ENCODE results near the gene DRC7.
"Not testable (repeated sequence)": the region's sequence is repeated elsewhere in the genome, so short reads cannot be mapped to it uniquely, and the experiment has no call there.

Gene DRC7

GRCh38 chr16:57707331-57707730 is 12.7 kb downstream of the DRC7 start:
- Histone ChIP-seq H3K27me3 (ENCODE audit: insufficient read depth, low read length, poor library complexity) (no peaks in the 10 kb centered on the region), H3K4me2 (ENCODE audit: low read length) (no peak overlapping the region), H3K23ac (ENCODE audit: low read length) (no peak overlapping the region), H3K27ac (ENCODE audit: low read depth, low read length) (no peak overlapping the region), H3K56ac (ENCODE audit: low read length) (no peak overlapping the region), H2BK5ac (ENCODE audit: low read length) (no peak overlapping the region), H2AK5ac (ENCODE audit: low read length) (no peak overlapping the region), H2BK15ac (replicated peaks; ENCODE audit: low read depth) (no peak overlapping the region), H3K79me2 (ENCODE audit: control insufficient read depth, insufficient read depth, low read length) (no peaks in the 10 kb centered on the region), H3K9ac (ENCODE audit: low read length) (no peak overlapping the region), H3K36me3 (ENCODE audit: control insufficient read depth, insufficient read depth, low read length) (no peaks in the 10 kb centered on the region), H3K4me3 (ENCODE audit: low read length) (no peak overlapping the region), H2BK120ac (ENCODE audit: low read depth, low read length) (no peak overlapping the region), H3K79me1 (ENCODE audit: low read length) (no peaks in the 10 kb centered on the region), H4K8ac (ENCODE audit: low read depth, low read length) (no peak overlapping the region), H4K5ac (ENCODE audit: low read length) (no peak overlapping the region), H3K4ac (ENCODE audit: low read depth, low read length) (no peak overlapping the region), H3K18ac (ENCODE audit: low read length) (no peak overlapping the region), H3K4me1 (ENCODE audit: control insufficient read depth, low read depth, low read length) (no peaks in the 10 kb centered on the region)
- no CpG with 5 or more reads among the region's 11 CpGs for WGBS (ENCODE audit: extremely low coverage, insufficient coverage, low lambda C conversion rate)
- no peak for DNase-seq

- Histone ChIP-seq H3K9ac (ENCODE audit: low read length) (no peak overlapping the region), H3K18ac (ENCODE audit: low read length) (no peak overlapping the region), H3K56ac (ENCODE audit: low read length) (no peak overlapping the region), H3K27me3 (ENCODE audit: insufficient read depth, low read length, poor library complexity) (no peaks in the 10 kb centered on the region), H3K27ac (ENCODE audit: low read depth, low read length) (no peak overlapping the region), H3K4ac (ENCODE audit: low read depth, low read length) (no peak overlapping the region), H2BK15ac (replicated peaks; ENCODE audit: low read depth) (no peak overlapping the region), H3K4me1 (ENCODE audit: control insufficient read depth, low read depth, low read length) (no peaks in the 10 kb centered on the region), H3K23ac (ENCODE audit: low read length) (no peak overlapping the region), H2BK5ac (ENCODE audit: low read length) (no peak overlapping the region), H2AK5ac (ENCODE audit: low read length) (no peak overlapping the region), H3K4me3 (ENCODE audit: low read length) (no peak overlapping the region), H3K79me1 (ENCODE audit: low read length) (no peaks in the 10 kb centered on the region), H3K36me3 (ENCODE audit: control insufficient read depth, insufficient read depth, low read length) (no peaks in the 10 kb centered on the region), H4K8ac (ENCODE audit: low read depth, low read length) (no peak overlapping the region), H3K79me2 (ENCODE audit: control insufficient read depth, insufficient read depth, low read length) (no peaks in the 10 kb centered on the region), H3K4me2 (ENCODE audit: low read length) (no peak overlapping the region), H4K5ac (ENCODE audit: low read length) (no peak overlapping the region), H2BK120ac (ENCODE audit: low read depth, low read length) (no peak overlapping the region)
- no CpG with 5 or more reads among the region's 3 CpGs for WGBS (ENCODE audit: extremely low coverage, insufficient coverage, low lambda C conversion rate)
- no peak for DNase-seq
These were observed 13.6 kb downstream of the DRC7 start for GRCh38 chr16:57708168-57708567.

GRCh38 chr16:57709663-57710062 is 15.1 kb downstream of the DRC7 start:
- DNase-seq: no peak
- Histone ChIP-seq H3K4me2 (ENCODE audit: low read length) (no peak overlapping the region), H3K27me3 (ENCODE audit: insufficient read depth, low read length, poor library complexity) (no peaks in the 10 kb centered on the region), H3K18ac (ENCODE audit: low read length) (no peak overlapping the region), H2BK120ac (ENCODE audit: low read depth, low read length) (no peak overlapping the region), H4K5ac (ENCODE audit: low read length) (no peak overlapping the region), H3K9ac (ENCODE audit: low read length) (no peak overlapping the region), H2AK5ac (ENCODE audit: low read length) (no peak overlapping the region), H3K4me3 (ENCODE audit: low read length) (no peak overlapping the region), H2BK5ac (ENCODE audit: low read length) (no peak overlapping the region), H3K36me3 (ENCODE audit: control insufficient read depth, insufficient read depth, low read length) (no peaks in the 10 kb centered on the region), H3K79me2 (ENCODE audit: control insufficient read depth, insufficient read depth, low read length) (no peaks in the 10 kb centered on the region), H3K4me1 (ENCODE audit: control insufficient read depth, low read depth, low read length) (no peaks in the 10 kb centered on the region), H3K27ac (ENCODE audit: low read depth, low read length) (no peak overlapping the region), H4K8ac (ENCODE audit: low read depth, low read length) (no peak overlapping the region), H3K23ac (ENCODE audit: low read length) (no peak overlapping the region), H3K56ac (ENCODE audit: low read length) (no peak overlapping the region), H3K4ac (ENCODE audit: low read depth, low read length) (no peak overlapping the region), H2BK15ac (replicated peaks; ENCODE audit: low read depth) (no peak overlapping the region), H3K79me1 (ENCODE audit: low read length) (no peaks in the 10 kb centered on the region)
- no CpG with 5 or more reads among the region's 3 CpGs for WGBS (ENCODE audit: extremely low coverage, insufficient coverage, low lambda C conversion rate)

GRCh38 chr16:57711346-57711745 is 16.7 kb downstream of the DRC7 start:
- Histone ChIP-seq H2BK5ac (ENCODE audit: low read length) (no peak overlapping the region), H3K79me2 (ENCODE audit: control insufficient read depth, insufficient read depth, low read length) (no peaks in the 10 kb centered on the region), H3K27ac (ENCODE audit: low read depth, low read length) (no peak overlapping the region), H2BK15ac (replicated peaks; ENCODE audit: low read depth) (no peak overlapping the region), H3K18ac (ENCODE audit: low read length) (no peak overlapping the region), H3K36me3 (ENCODE audit: control insufficient read depth, insufficient read depth, low read length) (no peaks in the 10 kb centered on the region), H3K27me3 (ENCODE audit: insufficient read depth, low read length, poor library complexity) (no peaks in the 10 kb centered on the region), H3K4ac (ENCODE audit: low read depth, low read length) (no peak overlapping the region), H3K56ac (ENCODE audit: low read length) (no peak overlapping the region), H4K8ac (ENCODE audit: low read depth, low read length) (no peak overlapping the region), H3K4me2 (ENCODE audit: low read length) (no peak overlapping the region), H3K79me1 (ENCODE audit: low read length) (no peaks in the 10 kb centered on the region), H3K23ac (ENCODE audit: low read length) (no peak overlapping the region), H3K4me1 (ENCODE audit: control insufficient read depth, low read depth, low read length) (no peaks in the 10 kb centered on the region), H3K4me3 (ENCODE audit: low read length) (no peak overlapping the region), H3K9ac (ENCODE audit: low read length) (no peak overlapping the region), H4K5ac (ENCODE audit: low read length) (no peak overlapping the region), H2AK5ac (ENCODE audit: low read length) (no peak overlapping the region), H2BK120ac (ENCODE audit: low read depth, low read length) (no peak overlapping the region)
- DNase-seq: no peak
- WGBS (ENCODE audit: extremely low coverage, insufficient coverage, low lambda C conversion rate): no CpG with 5 or more reads among the region's 5 CpGs

- Histone ChIP-seq H3K4me2 (ENCODE audit: low read length) (no peak overlapping the region), H4K8ac (ENCODE audit: low read depth, low read length) (no peak overlapping the region), H3K9ac (ENCODE audit: low read length) (no peak overlapping the region), H3K56ac (ENCODE audit: low read length) (no peak overlapping the region), H3K18ac (ENCODE audit: low read length) (no peak overlapping the region), H3K23ac (ENCODE audit: low read length) (no peak overlapping the region), H3K27me3 (ENCODE audit: insufficient read depth, low read length, poor library complexity) (no peaks in the 10 kb centered on the region), H2BK5ac (ENCODE audit: low read length) (no peak overlapping the region), H2BK120ac (ENCODE audit: low read depth, low read length) (no peak overlapping the region), H3K4me1 (ENCODE audit: control insufficient read depth, low read depth, low read length) (no peaks in the 10 kb centered on the region), H4K5ac (ENCODE audit: low read length) (no peak overlapping the region), H3K4ac (ENCODE audit: low read depth, low read length) (no peak overlapping the region), H2BK15ac (replicated peaks; ENCODE audit: low read depth) (no peak overlapping the region), H3K79me1 (ENCODE audit: low read length) (no peaks in the 10 kb centered on the region), H3K4me3 (ENCODE audit: low read length) (no peak overlapping the region), H3K27ac (ENCODE audit: low read depth, low read length) (no peak overlapping the region), H2AK5ac (ENCODE audit: low read length) (no peak overlapping the region), H3K79me2 (ENCODE audit: control insufficient read depth, insufficient read depth, low read length) (no peaks in the 10 kb centered on the region), H3K36me3 (ENCODE audit: control insufficient read depth, insufficient read depth, low read length) (no peaks in the 10 kb centered on the region)
- no CpG with 5 or more reads among the region's 3 CpGs for WGBS (ENCODE audit: extremely low coverage, insufficient coverage, low lambda C conversion rate)
- no peak for DNase-seq
These were observed 17.4 kb downstream of the DRC7 start for GRCh38 chr16:57711993-57712392.

- not testable (repeated sequence) for H3K79me1 ChIP-seq (ENCODE audit: low read length); H3K36me3 ChIP-seq (ENCODE audit: control insufficient read depth, insufficient read depth, low read length); H3K9ac ChIP-seq (ENCODE audit: low read length); H3K4me3 ChIP-seq (ENCODE audit: low read length); H4K8ac ChIP-seq (ENCODE audit: low read depth, low read length); H3K27me3 ChIP-seq (ENCODE audit: insufficient read depth, low read length, poor library complexity); H4K5ac ChIP-seq (ENCODE audit: low read length); H3K4me1 ChIP-seq (ENCODE audit: control insufficient read depth, low read depth, low read length); H2BK5ac ChIP-seq (ENCODE audit: low read length); H2AK5ac ChIP-seq (ENCODE audit: low read length); H3K4ac ChIP-seq (ENCODE audit: low read depth, low read length); H3K23ac ChIP-seq (ENCODE audit: low read length); H3K27ac ChIP-seq (ENCODE audit: low read depth, low read length); H2BK15ac ChIP-seq (replicated peaks; ENCODE audit: low read depth); H3K56ac ChIP-seq (ENCODE audit: low read length); DNase-seq; H3K79me2 ChIP-seq (ENCODE audit: control insufficient read depth, insufficient read depth, low read length); H2BK120ac ChIP-seq (ENCODE audit: low read depth, low read length); H3K18ac ChIP-seq (ENCODE audit: low read length); H3K4me2 ChIP-seq (ENCODE audit: low read length)
- no CpG with 5 or more reads among the region's 6 CpGs for WGBS (ENCODE audit: extremely low coverage, insufficient coverage, low lambda C conversion rate)
These were observed 18.0 kb downstream of the DRC7 start for GRCh38 chr16:57712569-57712968.
